Neural crest cell (in vitro differentiated cells): ENCODE data around the gene CUL2. TPM values are rescaled to one million over a fixed set of nuclear protein-coding genes. Genes with fewer than 3 reads are reported as not detected.

Source experiments
- DNase-seq: peaks from one replicate; pipeline ENCODE4 v3.0.0; 2021; ENCODE audit warnings: low read depth, mixed read lengths, low spot score
- H3K27ac Mint-ChIP-seq: one replicate; pipeline ENCODE4 v1.8.0; 2021; ENCODE audit warnings: mild to moderate bottlenecking, mixed read lengths; ENCODE audit not compliant: unreplicated experiment
- H3K27me3 Mint-ChIP-seq: 2 replicates; pipeline ENCODE4 v1.8.0; 2021; ENCODE audit warnings: low read depth, mild to moderate bottlenecking, mixed read lengths
- H3K36me3 Mint-ChIP-seq: 2 replicates; pipeline ENCODE4 v1.8.0; 2021; ENCODE audit warnings: low read depth, mild to moderate bottlenecking, mixed read lengths
- H3K4me1 Mint-ChIP-seq: 2 replicates; pipeline ENCODE4 v1.8.0; 2021; ENCODE audit warnings: mixed read lengths
- H3K4me3 Mint-ChIP-seq: one replicate; pipeline ENCODE4 v1.8.0; 2021; ENCODE audit warnings: mild to moderate bottlenecking, mixed read lengths
- H3K9me3 Mint-ChIP-seq: 2 replicates; pipeline ENCODE4 v1.8.0; 2021; ENCODE audit warnings: mixed read lengths
- CTCF ChIP-seq: fragments of 200-600 bp; sonication (generic); conservative IDR thresholded peaks from 2 replicates; pipeline ENCODE4 v1.5.0; 2021; ENCODE audit warnings: antibody characterized with exemption, mild to moderate bottlenecking
- microRNA-seq: library from miRNA; unstranded; fragments of <30 nt; microRNA quantifications from one replicate; pipeline ENCODE4, GENCODE V29; 2020
- total RNA-seq: library from RNA; stranded (reverse); gene quantifications from 2 replicates; pipeline ENCODE4 v1.2.1, GENCODE V29; 2021

Gene CUL2
- total RNA-seq, 1 donor from 2014 or later: 40.1 TPM

GRCh38 chr10:34962866-34963265 lies 127.3 kb downstream of the CUL2 start:
- H3K4me1 Mint-ChIP-seq: peaks cover 16% of the 10 kb centered on the region
- no peak overlapping the region for H3K4me3 Mint-ChIP-seq
- no peak for TF ChIP-seq CTCF
- no peak for DNase-seq
- H3K27me3 Mint-ChIP-seq: no peaks in the 10 kb centered on the region
- H3K36me3 Mint-ChIP-seq: no peaks in the 10 kb centered on the region
- H3K9me3 Mint-ChIP-seq: no peaks in the 10 kb centered on the region
- no peak overlapping the region for H3K27ac Mint-ChIP-seq

GRCh38 chr10:34960983-34961382 lies 129.2 kb downstream of the CUL2 start:
- no peaks in the 10 kb centered on the region for H3K27me3 Mint-ChIP-seq
- H3K4me3 Mint-ChIP-seq: no peak overlapping the region
- no peak overlapping the region for H3K27ac Mint-ChIP-seq
- no peak for DNase-seq
- no peaks in the 10 kb centered on the region for H3K9me3 Mint-ChIP-seq
- peaks cover 7% of the 10 kb centered on the region for H3K4me1 Mint-ChIP-seq
- no peaks in the 10 kb centered on the region for H3K36me3 Mint-ChIP-seq
- TF ChIP-seq CTCF: no peak

- H3K27ac Mint-ChIP-seq: no peak overlapping the region
- H3K4me3 Mint-ChIP-seq: no peak overlapping the region
- H3K36me3 Mint-ChIP-seq: no peaks in the 10 kb centered on the region
- TF ChIP-seq CTCF: no peak
- no peaks in the 10 kb centered on the region for H3K27me3 Mint-ChIP-seq
- no peaks in the 10 kb centered on the region for H3K9me3 Mint-ChIP-seq
- DNase-seq: no peak
- peaks cover 5% of the 10 kb centered on the region for H3K4me1 Mint-ChIP-seq
Observed at GRCh38 chr10:34959786-34960185, 130.4 kb downstream of the CUL2 start.

- no peaks in the 10 kb centered on the region for H3K36me3 Mint-ChIP-seq
- no peak for TF ChIP-seq CTCF
- peak overlapping the region; percentile 84 for H3K27ac Mint-ChIP-seq
- peaks cover 5% of the 10 kb centered on the region for H3K4me1 Mint-ChIP-seq
- H3K4me3 Mint-ChIP-seq: no peak overlapping the region
- H3K9me3 Mint-ChIP-seq: no peaks in the 10 kb centered on the region
- peak; percentile 25 for DNase-seq
- H3K27me3 Mint-ChIP-seq: no peaks in the 10 kb centered on the region
Observed at GRCh38 chr10:34959321-34959720, 130.8 kb downstream of the CUL2 start.

Small RNA genes within 50 kb of the gene (microRNA-seq; reads per million reads assigned to microRNA genes)
- gene MIR3611: 12.4 reads per million, percentile 25 among the genes with 10 or more reads in this experiment

Other genes with a start within 250 kb of the CUL2 start
- 28.5 and 29.6 TPM in 2 replicates for gene CREM, start 36.5 kb upstream of the CUL2 start, total RNA-seq
- gene CCNY, start 246.2 kb upstream of the CUL2 start, total RNA-seq: 57.0 and 63.1 TPM in 2 replicates